GM12874 (cell line): ENCODE measurements around the gene ZP2.

Source experiments
- TF ChIP-seq, protein P1 (sequence below): IDR thresholded peaks from 2 replicates; pipeline ENCODE4 v1.5.1; 2011; ENCODE audit warnings: low read depth, mild to moderate bottlenecking, control low read depth, low read length, moderate library complexity; ENCODE audit not compliant: insufficient read depth

ZP2 gene

DNA sequence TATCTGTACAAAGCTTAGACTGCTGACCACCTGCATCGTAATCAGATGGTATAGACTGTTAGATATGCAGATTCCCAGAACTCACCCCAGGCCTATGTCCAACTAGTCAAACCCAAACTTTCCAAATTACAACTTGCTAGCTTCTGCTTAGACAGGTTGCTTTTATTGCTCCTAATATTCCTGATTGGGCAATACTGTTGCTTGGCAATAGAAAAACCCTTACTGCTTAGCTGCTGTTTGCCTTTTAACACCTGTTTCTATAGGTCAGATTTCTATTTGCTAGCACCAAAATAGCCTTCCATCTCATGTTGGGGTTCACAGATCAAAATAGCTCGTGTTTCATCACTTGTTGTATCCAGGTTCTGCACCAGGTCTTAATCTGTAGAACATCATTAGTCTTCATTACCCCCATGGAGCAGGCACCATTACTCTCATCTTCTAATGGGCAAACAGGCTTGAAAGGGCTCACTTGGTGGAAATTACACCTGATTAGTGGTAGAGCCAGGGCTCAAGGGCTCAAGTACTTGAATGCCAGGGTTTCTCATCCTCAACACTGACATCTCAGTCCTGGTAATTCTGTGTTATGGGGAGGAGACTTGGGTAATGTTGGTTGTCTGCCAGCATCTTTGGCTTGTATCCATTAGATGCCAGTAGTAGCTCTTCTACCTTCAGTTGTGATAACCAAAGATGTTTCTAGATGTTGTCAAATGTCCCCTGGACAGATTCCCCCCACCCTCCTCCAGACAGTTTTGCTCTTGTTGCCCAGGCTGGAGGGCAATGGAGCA lies 2.7 kb downstream of the ZP2 start:
- TF ChIP-seq, protein P1, sequence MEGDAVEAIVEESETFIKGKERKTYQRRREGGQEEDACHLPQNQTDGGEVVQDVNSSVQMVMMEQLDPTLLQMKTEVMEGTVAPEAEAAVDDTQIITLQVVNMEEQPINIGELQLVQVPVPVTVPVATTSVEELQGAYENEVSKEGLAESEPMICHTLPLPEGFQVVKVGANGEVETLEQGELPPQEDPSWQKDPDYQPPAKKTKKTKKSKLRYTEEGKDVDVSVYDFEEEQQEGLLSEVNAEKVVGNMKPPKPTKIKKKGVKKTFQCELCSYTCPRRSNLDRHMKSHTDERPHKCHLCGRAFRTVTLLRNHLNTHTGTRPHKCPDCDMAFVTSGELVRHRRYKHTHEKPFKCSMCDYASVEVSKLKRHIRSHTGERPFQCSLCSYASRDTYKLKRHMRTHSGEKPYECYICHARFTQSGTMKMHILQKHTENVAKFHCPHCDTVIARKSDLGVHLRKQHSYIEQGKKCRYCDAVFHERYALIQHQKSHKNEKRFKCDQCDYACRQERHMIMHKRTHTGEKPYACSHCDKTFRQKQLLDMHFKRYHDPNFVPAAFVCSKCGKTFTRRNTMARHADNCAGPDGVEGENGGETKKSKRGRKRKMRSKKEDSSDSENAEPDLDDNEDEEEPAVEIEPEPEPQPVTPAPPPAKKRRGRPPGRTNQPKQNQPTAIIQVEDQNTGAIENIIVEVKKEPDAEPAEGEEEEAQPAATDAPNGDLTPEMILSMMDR: no peak

DNA sequence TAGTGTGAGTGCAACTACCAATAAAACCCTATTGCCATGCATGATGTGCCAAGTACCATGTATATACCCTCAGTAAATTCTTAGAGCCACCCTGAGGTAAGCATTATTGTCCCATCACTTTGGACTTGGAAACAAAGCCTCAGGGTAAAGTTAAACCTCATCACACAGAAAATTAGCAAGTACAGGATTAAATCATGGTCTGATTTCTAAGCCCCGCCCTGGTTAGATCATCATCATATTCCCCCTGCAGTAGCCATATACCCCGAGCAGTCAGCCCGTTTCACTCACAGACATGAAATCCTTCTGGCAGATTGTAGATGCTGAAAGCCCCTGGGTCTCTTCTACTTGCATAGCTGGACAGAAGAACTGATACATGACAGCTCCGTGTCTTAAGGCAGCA lies 4.8 kb downstream of the ZP2 start:
- TF ChIP-seq, protein P1: no peak

GRCh38 chr16:21205303-21205702 lies 6.1 kb downstream of the ZP2 start:
- TF ChIP-seq, protein P1: no peak

GRCh38 chr16:21203155-21203797 lies 8.1 kb downstream of the ZP2 start:
- TF ChIP-seq, protein P1: no peak

DNA sequence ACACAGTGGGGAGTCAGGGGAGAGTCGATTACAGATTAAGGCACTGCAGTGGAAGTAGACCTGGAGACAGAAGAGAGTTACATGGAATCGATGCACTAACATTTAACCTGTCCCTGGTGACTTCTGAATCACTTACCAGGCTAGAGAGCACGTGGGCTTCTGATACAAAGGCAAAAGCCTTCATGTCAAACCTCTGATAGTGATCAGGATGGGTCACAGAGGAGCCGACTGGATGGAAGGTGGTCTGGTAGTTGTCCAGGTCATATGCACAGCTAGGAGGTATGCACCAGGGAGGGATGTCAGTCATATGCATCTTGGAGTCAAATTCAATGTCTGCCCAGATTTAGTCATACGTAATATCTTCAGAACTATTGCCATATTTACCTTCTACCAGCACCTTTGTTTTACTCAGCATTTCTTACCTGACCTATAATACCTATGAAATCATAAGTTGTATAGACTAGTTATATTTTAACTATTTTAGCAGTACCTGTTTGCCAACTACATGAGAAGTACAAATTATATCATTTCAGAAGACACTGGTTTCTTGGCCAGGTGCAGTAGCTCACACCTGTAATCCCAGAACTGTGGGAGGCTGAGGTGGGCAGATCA lies 11.7 kb downstream of the ZP2 start:
- TF ChIP-seq, protein P1: no peak

DNA sequence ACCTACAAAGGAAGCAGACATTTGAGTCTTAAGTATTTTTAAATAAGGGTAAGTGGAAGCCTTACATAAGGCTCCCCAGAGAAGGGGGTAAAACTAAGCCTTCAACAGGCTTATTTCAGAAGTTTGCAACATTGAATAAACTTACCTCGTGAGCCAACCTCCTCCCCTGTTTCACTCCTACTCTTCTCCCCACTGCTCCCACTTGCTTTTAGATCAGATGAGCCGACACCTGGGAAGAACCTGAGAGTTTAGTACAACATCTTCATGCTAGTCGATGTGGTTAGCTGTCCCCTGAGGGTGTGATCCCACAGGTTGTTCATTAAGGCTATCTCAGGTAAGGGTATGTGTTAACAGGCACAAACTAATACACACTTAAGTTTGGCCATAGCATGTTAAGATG lies 13.8 kb downstream of the ZP2 start:
- TF ChIP-seq, protein P1: no peak

DNA sequence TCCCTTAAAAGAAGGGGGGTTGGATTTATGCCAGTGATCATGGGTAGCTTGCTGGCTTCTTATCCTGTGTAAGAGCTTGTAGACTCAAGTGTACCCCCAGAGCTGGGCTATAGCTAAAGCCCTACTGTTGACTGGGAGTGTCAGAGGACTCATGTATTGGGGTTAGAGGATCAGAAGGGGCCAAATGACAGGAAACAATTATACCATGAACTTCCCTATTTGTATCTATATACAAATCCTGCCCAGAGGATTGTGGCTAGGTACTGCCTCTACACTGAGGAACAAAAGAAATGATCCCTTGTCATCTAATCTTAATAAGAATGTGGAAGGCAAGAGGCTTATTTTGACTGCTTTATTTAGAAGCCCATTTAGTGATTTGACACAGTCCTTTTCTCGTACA lies 14.3 kb downstream of the ZP2 start:
- TF ChIP-seq, protein P1: no peak
